Vagina (tissue), 2 donors: ENCODE results near the gene CISTR. TPM values are rescaled to one million over a fixed set of nuclear protein-coding genes. Genes with fewer than 3 reads are reported as not detected.

Experiments used
- DNase-seq, 2 donors: peaks; one replicate each; pipeline ENCODE4 v3.0.0-alpha.2; 2017; ENCODE audit errors: extremely low spot score in 2 of 2
- H3K27ac ChIP-seq: fragments of 200-600 bp; sonication (generic); one replicate; pipeline ENCODE4 v1.5.1; 2019
- H3K27me3 ChIP-seq: fragments of 200-600 bp; sonication (generic); one replicate; pipeline ENCODE4 v1.5.1; 2019
- H3K36me3 ChIP-seq, 2 donors: fragments of 200-600 bp; sonication (generic); one replicate each; pipeline ENCODE4 v1.5.1; 2017 to 2019
- H3K4me1 ChIP-seq: fragments of 200-600 bp; sonication (generic); one replicate; pipeline ENCODE4 v1.5.1; 2019
- H3K4me3 ChIP-seq, 2 donors: fragments of 200-600 bp; sonication (generic); 1 replicate in 1 of 2; 2 replicates in 1 of 2; pipeline ENCODE4 v1.5.1; 2016 to 2019
- H3K9me3 ChIP-seq: fragments of 200-600 bp; sonication (generic); one replicate; pipeline ENCODE4 v1.5.1; 2019
- CTCF ChIP-seq, 3 experiments: fragments of 450-650 bp in 2 of 3; fragments of 200-600 bp in 1 of 3; sonication (generic) in 1 of 3; IDR thresholded peaks; one replicate each; pipeline ENCODE4 v1.5.1; 2017 to 2019; ENCODE audit warnings: antibody characterized with exemption in 3 of 3, mild to moderate bottlenecking in 2 of 3, moderate library complexity in 2 of 3
- POLR2A ChIP-seq, 2 donors: fragments of 450-650 bp; IDR thresholded peaks; one replicate each; pipeline ENCODE4 v1.6.1; 2017; ENCODE audit warnings: antibody characterized with exemption in 2 of 2, mild to moderate bottlenecking in 2 of 2, moderate library complexity in 2 of 2
- POLR2AphosphoS5 ChIP-seq, 2 donors: sonication (generic); formaldehyde crosslinking; IDR thresholded peaks; one replicate each; pipeline ENCODE4 v1.9.0; 2017; ENCODE audit warnings: antibody characterized with exemption in 2 of 2, mild to moderate bottlenecking in 2 of 2, low read depth in 1 of 2; ENCODE audit not compliant: insufficient read depth in 1 of 2
- intact Hi-C: fragments of 100-400 bp; cut with DNase I; formaldehyde crosslinking; loops from one replicate; pipeline ENCODE4 v1.15.1; 2023
- total RNA-seq: library from RNA; depleted of rRNA; stranded (reverse); fragments of >200 nt; gene quantifications from one replicate; pipeline ENCODE4 v1.2.3, GENCODE V29; 2016

CISTR gene
- total RNA-seq, 1 donor from 2014 or later, result not detected

DNA sequence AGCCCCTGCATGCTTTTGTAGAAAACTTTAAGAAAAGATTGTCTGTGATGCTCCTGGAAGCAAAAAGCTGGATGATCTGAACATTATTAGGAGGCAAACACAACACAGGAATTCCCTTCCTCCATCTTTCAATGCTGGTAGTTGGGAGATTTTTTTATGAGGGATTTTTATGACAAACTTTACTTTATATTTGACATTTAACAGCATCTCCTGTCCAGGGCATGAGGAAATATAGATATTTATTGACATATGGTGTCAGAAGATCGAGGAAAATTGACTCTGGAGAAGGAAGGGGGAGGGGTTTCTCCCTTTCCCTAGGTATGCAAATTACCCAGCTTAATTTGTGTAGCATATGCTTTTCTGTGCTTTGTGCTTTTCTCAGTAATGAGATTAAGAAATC lies 37.8 kb upstream of the CISTR start:
- H3K36me3 ChIP-seq, result no peaks in the 10 kb centered on the region
- no peak for DNase-seq
- H3K27ac ChIP-seq, result no peak overlapping the region
- no peaks in the 10 kb centered on the region for H3K9me3 ChIP-seq
- no peaks in the 10 kb centered on the region for H3K27me3 ChIP-seq
- TF ChIP-seq POLR2A (IDR thresholded peaks at IDR 0.05), result no peak
- no peaks in the 10 kb centered on the region for H3K4me1 ChIP-seq
- intact Hi-C loops, result no loop called here
- H3K4me3 ChIP-seq, result no peak overlapping the region

DNA sequence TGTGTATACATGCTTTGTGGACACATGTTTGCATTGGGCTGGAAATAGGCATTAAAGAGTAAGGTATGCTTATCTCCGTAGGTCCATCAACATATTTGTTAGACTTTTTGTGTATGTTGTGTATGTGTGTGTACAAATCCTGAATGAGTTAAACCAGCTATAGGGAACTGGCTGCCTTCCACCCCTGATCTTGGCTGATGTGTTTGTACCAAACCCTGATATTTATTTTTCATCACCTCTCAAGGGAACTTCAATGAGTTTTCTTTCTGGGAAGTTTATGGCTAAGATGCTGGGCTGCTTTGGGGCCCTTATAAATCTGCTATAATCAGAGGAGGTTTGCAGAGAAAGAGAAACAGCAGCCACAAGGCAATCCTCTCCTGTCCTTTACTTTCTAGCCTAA lies 37.1 kb upstream of the CISTR start:
- no peak for DNase-seq
- Histone ChIP-seq H3K4me3 (no peak overlapping the region), H3K9me3 (no peaks in the 10 kb centered on the region), H3K36me3 (no peaks in the 10 kb centered on the region), H3K27me3 (no peaks in the 10 kb centered on the region), H3K27ac (no peak overlapping the region), H3K4me1 (no peaks in the 10 kb centered on the region)
- intact Hi-C loops, result no loop called here
- TF ChIP-seq POLR2A (IDR thresholded peaks at IDR 0.05) (no peak), POLR2AphosphoS5 (IDR thresholded peaks at IDR 0.05; ENCODE audit: insufficient read depth in 1 of 2, low read depth in 1 of 2) (no peak), CTCF (IDR thresholded peaks at IDR 0.05) (no peak)

DNA sequence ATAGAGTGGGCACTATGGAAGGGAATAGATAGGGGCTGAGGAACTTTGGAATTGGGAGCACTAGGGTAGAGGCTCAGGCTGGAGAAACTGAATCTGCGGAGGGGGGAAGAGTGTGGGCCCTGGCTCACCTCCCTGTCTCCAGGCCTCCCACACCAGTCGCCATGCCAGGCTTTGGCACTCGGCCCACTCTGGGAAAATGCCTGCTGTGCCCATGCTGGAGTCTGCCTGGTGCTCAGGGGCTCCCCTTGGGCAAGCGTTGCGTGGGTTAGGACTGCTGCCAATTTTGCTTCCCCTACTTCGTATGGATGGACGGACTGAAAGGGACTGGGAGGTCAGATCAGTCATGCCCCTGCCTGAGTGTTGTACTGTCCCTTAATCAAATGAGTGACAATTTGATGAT lies 34.6 kb upstream of the CISTR start:
- TF ChIP-seq POLR2A (IDR thresholded peaks at IDR 0.05) (no peak), CTCF (IDR thresholded peaks at IDR 0.05) (no peak), POLR2AphosphoS5 (IDR thresholded peaks at IDR 0.05; ENCODE audit: insufficient read depth in 1 of 2, low read depth in 1 of 2) (no peak)
- H3K4me1 ChIP-seq, result no peaks in the 10 kb centered on the region
- H3K4me3 ChIP-seq, result no peak overlapping the region
- intact Hi-C loops, result no loop called here
- H3K27me3 ChIP-seq, result no peaks in the 10 kb centered on the region
- no peak overlapping the region for H3K27ac ChIP-seq
- no peaks in the 10 kb centered on the region for H3K36me3 ChIP-seq
- H3K9me3 ChIP-seq, result no peaks in the 10 kb centered on the region
- no peak for DNase-seq

DNA sequence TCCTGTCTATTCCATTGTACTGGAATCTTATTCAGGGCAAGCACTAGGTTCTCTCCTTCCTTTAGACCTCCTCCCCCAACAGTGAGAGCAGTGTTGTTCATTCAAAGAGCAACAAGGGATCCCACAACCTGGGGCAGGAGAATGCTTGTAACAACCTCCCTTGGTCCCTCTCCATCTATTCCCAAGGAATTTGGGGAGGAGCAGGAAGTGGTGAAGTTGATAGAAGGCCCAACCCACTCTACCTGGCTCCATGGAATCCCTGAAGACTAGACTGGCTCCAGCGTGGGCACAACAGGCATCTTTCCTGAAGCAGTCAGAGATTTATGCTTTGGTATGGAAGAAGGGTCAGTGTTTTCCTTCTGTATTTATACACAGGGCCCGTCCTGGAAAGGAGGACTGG lies 33.4 kb upstream of the CISTR start:
- Histone ChIP-seq H3K27ac (no peak overlapping the region), H3K4me3 (no peak overlapping the region), H3K36me3 (no peaks in the 10 kb centered on the region), H3K9me3 (no peaks in the 10 kb centered on the region), H3K4me1 (no peaks in the 10 kb centered on the region), H3K27me3 (no peaks in the 10 kb centered on the region)
- TF ChIP-seq CTCF (IDR thresholded peaks at IDR 0.05) (no peak), POLR2A (IDR thresholded peaks at IDR 0.05) (no peak), POLR2AphosphoS5 (IDR thresholded peaks at IDR 0.05; ENCODE audit: insufficient read depth in 1 of 2, low read depth in 1 of 2) (no peak)
- intact Hi-C loops, result no loop called here
- DNase-seq, result no peak

DNA sequence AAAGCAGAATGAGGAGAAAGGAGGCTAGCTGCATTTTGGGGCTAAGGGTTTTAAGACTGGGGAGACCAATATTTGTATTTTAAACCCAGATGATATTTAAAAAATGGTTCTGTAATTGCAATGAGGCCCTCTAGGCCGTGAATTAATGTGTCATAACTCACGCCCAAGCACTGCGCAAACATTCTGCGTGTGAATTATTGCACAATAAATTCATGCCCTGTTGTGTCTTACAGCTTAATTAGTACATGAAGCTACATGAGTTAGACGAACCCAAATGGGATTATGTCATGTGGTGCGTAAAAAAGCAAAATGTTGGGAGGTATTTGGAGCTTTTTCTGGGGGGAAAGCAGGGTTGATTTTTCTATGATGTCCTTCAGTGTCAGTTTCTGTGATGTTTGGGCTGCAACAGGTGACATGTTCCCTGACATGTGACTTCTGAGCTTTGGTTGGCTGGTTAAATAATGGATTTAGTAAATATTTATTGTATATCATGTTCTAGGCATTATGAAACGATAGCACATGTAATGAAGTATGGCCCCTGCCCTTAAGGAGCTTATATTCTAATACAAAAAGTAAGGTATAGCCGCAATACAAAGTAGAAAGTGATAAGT lies 30.4 kb upstream of the CISTR start:
- H3K4me1 ChIP-seq, result no peaks in the 10 kb centered on the region
- H3K36me3 ChIP-seq, result no peaks in the 10 kb centered on the region
- no peaks in the 10 kb centered on the region for H3K27me3 ChIP-seq
- no peak overlapping the region for H3K27ac ChIP-seq
- DNase-seq, result no peak
- intact Hi-C loops, result no loop called here
- H3K4me3 ChIP-seq, result no peak overlapping the region
- H3K9me3 ChIP-seq, result no peaks in the 10 kb centered on the region
- no peak for TF ChIP-seq POLR2AphosphoS5 (IDR thresholded peaks at IDR 0.05; ENCODE audit: insufficient read depth in 1 of 2, low read depth in 1 of 2)
- TF ChIP-seq POLR2A (IDR thresholded peaks at IDR 0.05), result no peak
- no peak for TF ChIP-seq CTCF (IDR thresholded peaks at IDR 0.05)
